GM12878 (cell line): ENCODE results near the gene NEK7. TPM values are rescaled to one million over a fixed set of nuclear protein-coding genes. Genes with fewer than 3 reads are reported as not detected.
"Not testable (repeated sequence)": the region's sequence is repeated elsewhere in the genome, so short reads cannot be mapped to it uniquely, and the experiment has no call there.

ENCODE experiments used
- ATAC-seq: fragments of 200-7000 bp; cut with Tn5 transposase; 3 replicates; pipeline ENCODE4 v1.9.1; 2020; ENCODE audit warnings: mild to moderate bottlenecking, moderate library complexity
- BruUV-seq: library from RNA; stranded (reverse); fragments of 400-500 nt; replicated peaks from 2 replicates; lab custom pipeline; 2021; lab: Mats Ljungman, UMichigan
- CTCF ChIA-PET: fragments of 300-600 bp; sonication (Branson Sonifier 250); formaldehyde crosslinking; extraction: SDS; loops from one replicate; lab custom pipeline; 2021; ENCODE audit warnings: inconsistent platforms; lab: Yijun Ruan, JAX
- POLR2A ChIA-PET: fragments of 350-600 bp; formaldehyde crosslinking; extraction: SDS; loops from one replicate; lab custom pipeline; 2021; ENCODE audit warnings: inconsistent platforms; lab: Charles Lee
- RAD21 ChIA-PET: fragments of 300-600 bp; sonication (Branson Sonifier 250); formaldehyde crosslinking; loops from one replicate; lab custom pipeline; 2023; ENCODE audit warnings: antibody characterized with exemption; ENCODE audit not compliant: unreplicated experiment; lab: Charles Lee
- SMC1A ChIA-PET: fragments of 300-600 bp; sonication (Branson Sonifier 250); formaldehyde crosslinking; loops from one replicate; lab custom pipeline; 2023; ENCODE audit not compliant: unreplicated experiment, uncharacterized antibody; lab: Charles Lee
- DNase-seq: peaks from one replicate; pipeline ENCODE4 v3.0.0-alpha.2; 2011; ENCODE audit warnings: low read depth, low spot score
- FAIRE-seq: peaks from 3 replicates; lab custom pipeline; 2011; peaks lifted over from hg19 to GRCh38; lab: Jason Lieb, UNC
- H2AFZ ChIP-seq: 2 replicates; pipeline ENCODE4 v1.6.0; 2011; ENCODE audit warnings: low read depth, low read length, control low read depth; ENCODE audit not compliant: control insufficient read depth
- H3K27ac ChIP-seq: 2 replicates; pipeline ENCODE4 v1.5.1; 2011; ENCODE audit warnings: control low read depth; ENCODE audit not compliant: control insufficient read depth, insufficient read depth
- H3K27me3 ChIP-seq, 2 experiments: replicated peaks in 1 of 2; 2 replicates each; pipeline versions ENCODE4 v1.6.0 to v1.6.1; 2011; ENCODE audit warnings: low read length in 1 of 2; ENCODE audit not compliant: control insufficient read depth in 2 of 2, insufficient read depth in 2 of 2
- H3K36me3 ChIP-seq, 2 experiments: 2 replicates each; pipeline ENCODE4 v1.5.1; 2011; ENCODE audit warnings: low read length in 1 of 2; ENCODE audit not compliant: control insufficient read depth in 2 of 2, insufficient read depth in 2 of 2
- H3K4me1 ChIP-seq: 2 replicates; pipeline ENCODE4 v1.6.1; 2011; ENCODE audit warnings: mild to moderate bottlenecking, low read length, moderate library complexity, mixed read lengths; ENCODE audit not compliant: control insufficient read depth, insufficient read depth
- H3K4me2 ChIP-seq: 2 replicates; pipeline ENCODE4 v1.6.0; 2011; ENCODE audit warnings: control low read depth; ENCODE audit not compliant: control insufficient read depth, insufficient read depth
- H3K4me3 ChIP-seq: fragments of 200-600 bp; sonication (generic); 2 replicates; pipeline ENCODE4 v1.5.1; 2016
- H3K79me2 ChIP-seq: 2 replicates; pipeline ENCODE4 v1.6.0; 2011; ENCODE audit warnings: low read length; ENCODE audit not compliant: control insufficient read depth, insufficient read depth
- H3K9ac ChIP-seq: 2 replicates; pipeline ENCODE4 v1.8.0; 2011; ENCODE audit warnings: low read length, control low read depth, mixed read lengths; ENCODE audit not compliant: control insufficient read depth, insufficient read depth
- H3K9me3 ChIP-seq: replicated peaks from 3 replicates; pipeline ENCODE4 v1.5.1; 2011; ENCODE audit warnings: mild to moderate bottlenecking, low read length; ENCODE audit not compliant: control insufficient read depth, insufficient read depth
- H4K20me1 ChIP-seq: 2 replicates; pipeline ENCODE4 v1.6.0; 2011; ENCODE audit not compliant: control insufficient read depth, insufficient read depth
- DPF2 ChIP-seq: fragments of 450-650 bp; IDR thresholded peaks from 2 replicates; pipeline ENCODE4 v1.6.1; 2017; ENCODE audit warnings: mild to moderate bottlenecking
- EGR1 ChIP-seq, 2 experiments: IDR thresholded peaks; 1 replicate in 1 of 2; 2 replicates in 1 of 2; pipeline ENCODE4 v1.6.1; 2011 to 2012; ENCODE audit warnings: low read depth in 2 of 2, low read length in 2 of 2, borderline replicate concordance in 1 of 2, mild to moderate bottlenecking in 1 of 2, moderate library complexity in 1 of 2
- IKZF1 ChIP-seq: fragments of 450-650 bp; conservative IDR thresholded peaks from 2 replicates; pipeline ENCODE4 v1.6.1; 2017; ENCODE audit warnings: antibody characterized with exemption, mild to moderate bottlenecking
- NFYA ChIP-seq: IDR thresholded peaks from 2 replicates; pipeline ENCODE4 v1.6.1; 2011; ENCODE audit warnings: low read depth, mild to moderate bottlenecking, low read length, improper control_type of control experiment, borderline replicate concordance
- RAD21 ChIP-seq: IDR thresholded peaks from 2 replicates; pipeline ENCODE4 v1.6.1; 2011; ENCODE audit warnings: mild to moderate bottlenecking, low read depth, low read length, moderate library complexity; ENCODE audit not compliant: insufficient read depth
- RCOR1 ChIP-seq: conservative IDR thresholded peaks from 2 replicates; pipeline ENCODE4 v1.6.1; 2012; ENCODE audit warnings: low read depth, low read length, improper control_type of control experiment
- ZNF24 ChIP-seq: fragments of 450-650 bp; IDR thresholded peaks from 2 replicates; pipeline ENCODE4 v1.6.1; 2017; ENCODE audit warnings: antibody characterized with exemption, mild to moderate bottlenecking
- WGBS: methylation state at CpG from one replicate; pipeline ENCODE4 v1.1.6; 2016; ENCODE audit warnings: low lambda C conversion rate; ENCODE audit not compliant: insufficient replicate concordance, insufficient coverage; ENCODE audit errors: missing lambda C conversion rate; 5-methylcytosine and 5-hydroxymethylcytosine counted together
- in situ Hi-C: fragments of 300-500 bp; cut with MboI; formaldehyde crosslinking; loops from 9 replicates; pipeline ENCODE4 v1.14.3; 2018; ENCODE audit warnings: mixed read lengths
- intact Hi-C: fragments of 100-400 bp; cut with micrococcal nuclease; formaldehyde crosslinking; loops from one replicate; pipeline ENCODE4 v1.14.2; 2022; ENCODE audit not compliant: unreplicated experiment
- polyA plus RNA-seq, 11 experiments: library from polyadenylated mRNA; depleted of rRNA in 4 of 11; unstranded in 6 of 11; stranded (reverse) in 5 of 11; fragments of >200 nt; fragmentation: Nextera tagmentation in 4 of 11; fragmentation: Illumina TruSeq in 1 of 11; extraction: Ambion mirVana in 4 of 11; extraction: Trizol in 1 of 11; gene quantifications; 1 replicate in 1 of 11; 2 replicates in 10 of 11; pipeline versions ENCODE4 v1.2.1 to v1.2.3, GENCODE V29; 2011 to 2016; ENCODE audit warnings: inconsistent platforms in 2 of 11, missing spikeins in 2 of 11, low read depth in 1 of 11
- total RNA-seq, 4 experiments: library from RNA; depleted of rRNA in 3 of 4; stranded (reverse); fragments of >200 nt in 3 of 4; fragmentation: Illumina TruSeq in 1 of 4; extraction: Trizol in 1 of 4; gene quantifications; 2 replicates each; pipeline versions ENCODE4 v1.2.1 to v1.2.3, GENCODE V29; 2013 to 2021
- TF ChIP-seq, protein P1 (sequence below): fragments of 150-350 bp; IDR thresholded peaks from 2 replicates; pipeline ENCODE4 v1.6.1; 2014; ENCODE audit warnings: mild to moderate bottlenecking, low read depth, low read length

The NEK7 gene
- total and polyA plus RNA-seq, 10 of the 15 experiments (the other 5 are each of a cell fraction or from before 2014, with no cell fraction given): 9.4 to 77.7 (median 24.0) TPM

DNA sequence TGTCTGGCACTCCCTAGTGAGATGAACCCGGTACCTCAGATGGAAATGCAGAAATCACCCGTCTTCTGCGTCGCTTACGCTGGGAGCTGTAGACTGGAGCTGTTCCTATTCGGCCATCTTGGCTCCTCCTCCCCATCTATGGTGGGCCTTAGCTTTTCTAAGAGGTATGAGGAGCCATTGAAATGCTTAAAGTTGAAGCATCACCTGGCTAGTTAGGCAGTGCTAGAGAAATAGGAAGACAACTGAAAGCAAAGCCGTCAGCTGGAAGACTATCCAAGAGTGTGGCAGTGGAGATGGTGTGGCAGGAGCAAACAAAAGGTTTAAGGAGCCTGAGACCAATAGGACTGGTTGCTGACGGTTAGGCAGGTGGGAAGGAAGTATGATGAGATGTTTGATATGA is 158.5 kb downstream of the NEK7 start:
- H3K4me1 ChIP-seq, intact Hi-C loops, H3K27me3 ChIP-seq, CTCF ChIA-PET, POLR2A ChIA-PET, DNase-seq, H3K9me3 ChIP-seq, ATAC-seq, BruUV-seq, SMC1A ChIA-PET, in situ Hi-C loops, H3K79me2 ChIP-seq, H2AFZ ChIP-seq, H3K9ac ChIP-seq, H3K4me2 ChIP-seq, H3K27ac ChIP-seq, H3K36me3 ChIP-seq, H3K4me3 ChIP-seq, FAIRE-seq, H4K20me1 ChIP-seq, RAD21 ChIA-PET: not testable (repeated sequence)
- WGBS: 95% methylated on average over 7 of the region's 8 CpGs

DNA sequence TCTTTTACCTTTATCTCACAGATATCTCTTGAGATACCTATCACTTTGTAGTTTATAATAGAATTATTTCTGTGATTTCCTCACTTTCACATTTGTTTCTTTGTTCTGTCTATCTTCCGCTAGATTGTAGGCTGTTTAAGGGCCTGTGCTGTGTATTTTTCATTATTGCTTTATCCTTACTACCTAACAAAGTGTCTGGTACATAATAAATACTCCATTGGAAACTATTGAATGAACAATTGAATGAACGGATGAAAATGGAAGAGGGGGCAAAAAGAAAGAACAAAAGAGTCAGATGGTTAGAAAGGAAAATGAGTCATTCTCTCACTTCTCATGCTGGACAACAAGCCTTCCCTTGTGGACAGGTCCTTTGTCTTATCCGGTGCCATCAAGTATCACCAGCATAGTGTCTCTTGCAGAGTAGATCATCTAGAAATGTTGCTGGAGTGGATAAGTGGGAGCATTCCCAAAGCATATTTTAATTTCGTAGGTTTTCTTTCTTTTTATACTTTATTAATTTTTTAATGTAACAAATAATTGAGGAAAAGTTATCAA is 159.8 kb downstream of the NEK7 start:
- POLR2A ChIA-PET: no interaction called here
- 98% methylated on average over 4 of the region's 4 CpGs for WGBS
- H3K9ac ChIP-seq: no peak overlapping the region
- no peak overlapping the region for H3K4me3 ChIP-seq
- no peak overlapping the region for H3K27ac ChIP-seq
- TF ChIP-seq EGR1 (IDR thresholded peaks at IDR 0.05; ENCODE audit: borderline replicate concordance in 1 of 2, low read depth in 2 of 2, low read length in 2 of 2) (no peak), RCOR1 (no peak), NFYA (no peak), RAD21 (no peak), ZNF24 (no peak), IKZF1 (no peak), DPF2 (no peak)
- TF ChIP-seq, protein P1, sequence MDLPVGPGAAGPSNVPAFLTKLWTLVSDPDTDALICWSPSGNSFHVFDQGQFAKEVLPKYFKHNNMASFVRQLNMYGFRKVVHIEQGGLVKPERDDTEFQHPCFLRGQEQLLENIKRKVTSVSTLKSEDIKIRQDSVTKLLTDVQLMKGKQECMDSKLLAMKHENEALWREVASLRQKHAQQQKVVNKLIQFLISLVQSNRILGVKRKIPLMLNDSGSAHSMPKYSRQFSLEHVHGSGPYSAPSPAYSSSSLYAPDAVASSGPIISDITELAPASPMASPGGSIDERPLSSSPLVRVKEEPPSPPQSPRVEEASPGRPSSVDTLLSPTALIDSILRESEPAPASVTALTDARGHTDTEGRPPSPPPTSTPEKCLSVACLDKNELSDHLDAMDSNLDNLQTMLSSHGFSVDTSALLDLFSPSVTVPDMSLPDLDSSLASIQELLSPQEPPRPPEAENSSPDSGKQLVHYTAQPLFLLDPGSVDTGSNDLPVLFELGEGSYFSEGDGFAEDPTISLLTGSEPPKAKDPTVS: no peak
- TF ChIP-seq, all 136 proteins: peak for 0
- SMC1A ChIA-PET: no interaction called here
- in situ Hi-C loops: no loop called here
- no peaks in the 10 kb centered on the region for H3K79me2 ChIP-seq
- no peak overlapping the region for H3K4me2 ChIP-seq
- intact Hi-C loops: no loop called here
- BruUV-seq: no TSS peak
- H2AFZ ChIP-seq: no peak overlapping the region
- H3K27me3 ChIP-seq: no peaks in the 10 kb centered on the region
- no peaks in the 10 kb centered on the region for H4K20me1 ChIP-seq
- CTCF ChIA-PET: no interaction called here
- H3K9me3 ChIP-seq: no peaks in the 10 kb centered on the region
- FAIRE-seq (no peak), DNase-seq (no peak), ATAC-seq (no peak)
- RAD21 ChIA-PET: no interaction called here
- H3K4me1 ChIP-seq: peaks cover 4% of the 10 kb centered on the region; the same call in 1 of the 2 replicates
- peaks cover 0 to 3% of the 10 kb centered on the region in 2 experiments; a peak in 1 of 4 replicates for H3K36me3 ChIP-seq
